SK-N-MC (cell line): ENCODE data around the gene WNT7A.

Source experiments
- EZH2 ChIP-seq: fragments of 200-600 bp; sonication (generic); IDR thresholded peaks from one replicate; pipeline ENCODE4 v1.6.1; 2017; ENCODE audit warnings: antibody characterized with exemption
- FOXP2 ChIP-seq: optimal IDR thresholded peaks from 2 replicates; pipeline ENCODE3; 2011; ENCODE audit warnings: mild to moderate bottlenecking, moderate library complexity; ENCODE audit not compliant: insufficient read depth; ENCODE audit errors: extremely low read length, control extremely low read depth
- POLR2AphosphoS5 ChIP-seq: IDR thresholded peaks from 2 replicates; pipeline ENCODE4 v1.6.1; 2012; ENCODE audit warnings: mild to moderate bottlenecking, low read depth, low read length, borderline replicate concordance

GRCh38 chr3:13849018-13849417 is 30.9 kb downstream of the WNT7A start:
- TF ChIP-seq EZH2 (no peak), POLR2AphosphoS5 (no peak), FOXP2 (no peak)
